Activated T-cell treated with anti-CD3 and anti-CD28 coated beads for 4 hours (primary cell): ENCODE data around the gene PPAN.

Experiments used
- DNase-seq: peaks from one replicate; pipeline ENCODE4 v3.0.0-alpha.2; 2020

The PPAN gene, protein sequence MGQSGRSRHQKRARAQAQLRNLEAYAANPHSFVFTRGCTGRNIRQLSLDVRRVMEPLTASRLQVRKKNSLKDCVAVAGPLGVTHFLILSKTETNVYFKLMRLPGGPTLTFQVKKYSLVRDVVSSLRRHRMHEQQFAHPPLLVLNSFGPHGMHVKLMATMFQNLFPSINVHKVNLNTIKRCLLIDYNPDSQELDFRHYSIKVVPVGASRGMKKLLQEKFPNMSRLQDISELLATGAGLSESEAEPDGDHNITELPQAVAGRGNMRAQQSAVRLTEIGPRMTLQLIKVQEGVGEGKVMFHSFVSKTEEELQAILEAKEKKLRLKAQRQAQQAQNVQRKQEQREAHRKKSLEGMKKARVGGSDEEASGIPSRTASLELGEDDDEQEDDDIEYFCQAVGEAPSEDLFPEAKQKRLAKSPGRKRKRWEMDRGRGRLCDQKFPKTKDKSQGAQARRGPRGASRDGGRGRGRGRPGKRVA

GRCh38 chr19:10106100-10106936 is at the start of gene PPAN:
Gene PPAN, plus strand, starts transcription at chr19:10106362. Its CDS starts 33 bp downstream, at chr19:10106395.
- DNase-seq: peak; percentile 92

- DNase-seq: no peak
Observed at GRCh38 chr19:10061717-10062310, 44.3 kb upstream of the PPAN start.

- no peak for DNase-seq
Observed at GRCh38 chr19:10068205-10068604, 38.0 kb upstream of the PPAN start.

GRCh38 chr19:10069046-10069445 is 37.1 kb upstream of the PPAN start:
- no peak for DNase-seq

- no peak for DNase-seq
Observed at GRCh38 chr19:10070730-10071446, 35.3 kb upstream of the PPAN start.

- DNase-seq: peak; percentile 40
Observed at GRCh38 chr19:10074153-10074552, 32.0 kb upstream of the PPAN start.

GRCh38 chr19:10076535-10076934 is 29.6 kb upstream of the PPAN start:
- DNase-seq: no peak

DNA sequence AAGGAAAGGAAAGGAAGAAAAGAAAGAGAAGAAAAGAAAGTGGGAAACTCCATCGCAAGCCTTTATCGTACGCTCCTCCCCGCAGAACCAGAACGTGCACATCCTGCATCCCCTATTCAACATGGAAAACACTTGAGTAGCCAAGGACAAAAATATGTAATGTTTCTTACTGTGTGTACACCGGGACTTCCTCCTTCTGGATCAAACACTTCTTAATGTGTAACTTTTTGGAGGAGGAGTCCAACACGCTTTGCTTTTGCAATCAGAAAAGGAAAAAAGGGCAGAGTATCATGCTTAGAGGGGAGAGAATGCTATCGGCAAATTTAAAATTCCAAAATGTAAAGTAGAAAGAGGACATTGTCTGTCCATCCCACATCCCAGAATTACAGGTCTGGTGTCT is 27.8 kb upstream of the PPAN start:
- no peak for DNase-seq

GRCh38 chr19:10079031-10079453 is 27.1 kb upstream of the PPAN start:
- no peak for DNase-seq

- DNase-seq: no peak
Observed at GRCh38 chr19:10083911-10084310, 22.3 kb upstream of the PPAN start.

DNA sequence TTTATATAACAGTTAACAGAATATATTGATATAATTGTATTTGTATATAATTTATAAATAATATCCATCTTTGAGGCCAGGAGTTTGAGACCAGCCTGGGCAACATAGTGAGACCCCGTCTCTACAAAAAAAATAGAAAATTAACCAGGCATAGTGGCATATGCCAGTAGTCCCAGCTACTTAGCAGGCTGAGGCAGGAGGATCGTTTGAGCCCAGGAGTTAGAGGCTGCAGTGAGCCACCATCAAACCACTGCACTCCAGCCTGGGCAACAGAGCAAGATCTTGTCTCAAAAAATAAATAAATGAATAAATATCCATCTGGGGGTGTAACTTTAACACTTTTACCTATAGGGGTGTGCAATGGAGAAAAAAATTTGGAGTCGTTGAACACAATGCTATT is 21.4 kb upstream of the PPAN start:
- DNase-seq: no peak

DNA sequence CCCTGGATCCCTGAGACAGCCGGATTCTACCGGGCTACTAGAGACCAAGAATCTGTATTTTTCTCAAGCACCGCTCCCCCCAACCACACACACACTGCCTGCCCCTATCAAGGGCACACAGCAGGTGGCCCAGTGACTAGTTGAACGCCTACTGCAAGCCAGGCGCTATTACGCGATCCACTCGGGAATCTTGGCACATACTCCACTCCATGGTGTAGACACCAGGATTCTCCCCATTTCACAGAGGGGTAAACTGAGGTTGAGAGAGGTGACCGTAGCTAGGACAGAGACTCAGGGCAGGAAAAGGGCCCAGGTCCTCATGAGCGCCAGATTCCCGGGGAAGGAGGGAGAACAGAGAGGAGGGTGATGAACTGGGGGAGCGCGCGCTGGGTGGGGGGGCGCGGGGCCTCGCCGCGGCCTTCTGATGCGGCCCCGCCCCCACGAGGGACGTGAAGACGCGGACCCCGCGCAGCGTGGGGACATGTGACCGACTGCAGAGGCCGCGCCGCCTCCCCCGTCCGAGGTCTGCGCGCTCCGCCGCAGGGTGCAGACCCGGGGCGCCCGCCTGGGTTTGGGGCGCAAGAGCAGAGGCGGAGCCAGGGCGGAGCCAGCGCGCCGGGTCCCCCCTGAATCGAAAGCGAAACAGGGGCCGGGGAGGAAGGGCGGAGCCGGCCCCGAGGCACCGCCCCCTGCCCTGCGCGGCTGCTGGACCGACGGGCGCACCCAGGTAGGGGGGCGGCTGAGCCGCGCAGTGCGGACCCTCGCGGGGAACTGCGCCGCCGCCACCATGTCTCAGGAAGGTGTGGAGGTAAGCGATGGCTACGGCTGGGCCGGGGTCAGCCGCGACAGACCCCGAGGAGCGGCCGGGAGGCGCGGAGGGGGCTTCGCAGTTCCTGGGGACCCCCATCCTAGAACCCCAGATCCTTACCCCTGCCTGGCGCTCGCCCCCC is 20.2 kb upstream of the PPAN start, which contains the start of gene SHFL:
Gene SHFL (plus strand): TSS at position 677 of the 950 bp plus-strand sequence. CDS start 111 bp downstream, at position 788.
- DNase-seq: peak; percentile 81

GRCh38 chr19:10086591-10087192 is 19.5 kb upstream of the PPAN start:
- DNase-seq: peak; percentile 53

- no peak for DNase-seq
Observed at GRCh38 chr19:10087296-10088061, 18.7 kb upstream of the PPAN start.

DNA sequence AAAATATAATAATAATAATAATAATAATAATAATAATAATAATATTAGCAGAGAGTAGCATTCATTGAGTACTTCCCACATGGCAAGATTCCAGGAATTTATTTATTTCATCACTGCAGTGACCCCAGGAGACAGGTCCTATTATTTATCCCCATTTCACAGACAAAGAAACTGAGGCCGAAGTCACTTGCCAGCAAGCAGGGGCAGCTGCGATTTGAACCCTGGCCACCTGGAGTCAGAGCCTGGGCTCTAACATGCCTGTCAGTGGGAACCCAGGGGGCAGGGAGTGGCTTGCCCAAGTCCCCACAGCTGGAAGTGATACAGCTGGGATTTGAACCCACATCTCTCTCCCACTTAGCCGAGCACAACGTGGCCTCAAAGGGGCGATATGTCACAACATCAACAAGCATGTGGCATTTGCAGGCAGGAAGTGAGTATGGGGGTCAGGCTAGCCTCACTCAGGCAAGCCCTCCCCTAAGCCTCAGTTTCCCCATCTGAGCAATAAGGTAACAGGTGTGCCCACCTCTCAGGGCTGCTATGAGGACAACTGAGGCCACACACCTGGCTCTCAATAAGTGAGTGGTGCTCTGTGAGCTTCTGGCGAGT is 17.1 kb upstream of the PPAN start:
- DNase-seq: no peak

DNA sequence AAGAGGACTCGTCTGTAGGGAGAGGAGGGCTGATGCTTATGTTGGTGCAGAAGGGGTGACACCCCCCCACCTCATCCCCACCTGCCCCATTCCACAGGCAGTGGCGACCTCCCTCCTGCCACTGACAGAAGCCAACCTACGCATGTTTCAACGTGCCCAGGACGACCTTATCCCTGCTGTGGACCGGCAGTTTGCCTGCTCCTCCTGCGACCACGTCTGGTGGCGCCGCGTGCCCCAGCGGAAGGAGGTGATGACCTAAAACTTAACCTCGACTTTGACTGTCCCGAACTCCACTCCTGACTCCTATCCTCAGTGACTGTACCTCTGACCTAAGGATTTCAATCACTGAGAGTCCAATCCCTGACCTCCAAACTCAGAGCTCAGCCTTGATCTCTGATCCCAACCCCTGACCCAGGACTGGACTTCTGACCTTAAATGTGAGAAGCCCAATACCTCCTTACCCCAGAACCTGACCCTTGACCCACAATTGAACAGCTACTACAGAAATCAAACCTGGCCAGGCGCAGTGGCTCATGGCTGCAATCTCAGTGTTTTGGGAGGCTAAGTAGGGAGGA is 16.3 kb upstream of the PPAN start:
- DNase-seq: no peak

- DNase-seq: no peak
Observed at GRCh38 chr19:10091370-10091687, 14.8 kb upstream of the PPAN start.

DNA sequence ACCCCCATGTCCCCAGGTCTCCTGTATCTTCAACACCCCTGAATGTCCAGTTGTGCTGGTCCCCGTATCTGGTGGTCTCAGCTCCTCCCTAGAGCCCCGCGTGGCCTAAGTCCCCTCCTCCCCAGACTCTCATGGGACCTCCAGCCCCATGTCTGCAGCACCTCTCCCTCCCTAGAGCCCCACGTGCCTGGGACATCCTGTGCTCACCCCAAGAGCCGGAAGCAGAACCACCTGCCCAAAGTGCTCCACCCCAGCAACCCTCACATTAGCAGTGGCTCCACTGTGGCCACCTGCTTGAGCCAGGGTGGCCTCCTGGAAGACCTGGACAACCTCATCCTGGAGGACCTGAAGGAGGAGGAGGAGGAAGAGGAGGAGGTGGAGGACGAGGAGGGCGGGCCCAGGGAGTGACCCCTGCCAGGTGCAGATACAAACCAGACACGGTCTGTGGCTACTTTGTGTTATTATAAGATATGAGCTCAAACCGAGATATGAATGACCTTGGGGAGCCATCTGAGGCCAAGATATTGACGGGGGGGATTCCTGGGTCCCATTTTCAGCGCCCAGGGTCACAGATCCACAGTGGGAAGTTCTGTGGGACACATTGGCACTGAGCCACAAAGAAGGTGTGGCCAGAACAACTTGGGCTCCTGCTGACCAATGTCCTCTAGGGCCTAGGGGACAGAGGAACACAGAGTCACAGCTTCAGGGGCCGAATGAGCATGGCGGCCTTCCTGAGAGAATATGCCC is 14.1 kb upstream of the PPAN start:
- DNase-seq: no peak
